NT2/D1 (cell line): ENCODE results near the gene SNX13.

ENCODE experiments used
- DNase-seq: peaks from one replicate; pipeline ENCODE4 v3.0.0-alpha.2; 2011; ENCODE audit warnings: low read depth, low spot score
- H3K27me3 ChIP-seq: 2 replicates; pipeline ENCODE4 v1.6.0; 2011; ENCODE audit warnings: mild to moderate bottlenecking; ENCODE audit not compliant: insufficient read length, insufficient read depth
- H3K36me3 ChIP-seq: 2 replicates; pipeline ENCODE4 v1.6.1; 2011; ENCODE audit warnings: mild to moderate bottlenecking, low read length, mixed read lengths; ENCODE audit not compliant: insufficient read depth, insufficient read length
- H3K4me1 ChIP-seq: 2 replicates; pipeline ENCODE4 v1.5.1; 2011; ENCODE audit not compliant: insufficient read depth, insufficient read length
- H3K4me3 ChIP-seq: 2 replicates; pipeline ENCODE4 v1.5.1; 2011; ENCODE audit warnings: low read depth; ENCODE audit not compliant: insufficient read length
- H3K9ac ChIP-seq: 2 replicates; pipeline ENCODE4 v1.6.0; 2011; ENCODE audit warnings: low read depth; ENCODE audit not compliant: insufficient read length
- H3K9me3 ChIP-seq: 2 replicates; pipeline ENCODE4 v1.5.1; 2011; ENCODE audit warnings: mild to moderate bottlenecking, low read length; ENCODE audit not compliant: insufficient read depth
- SUZ12 ChIP-seq: IDR thresholded peaks from 2 replicates; pipeline ENCODE4 v1.6.1; 2011; ENCODE audit not compliant: insufficient read length, insufficient read depth; ENCODE audit errors: extremely low read depth
- YY1 ChIP-seq: IDR thresholded peaks from 2 replicates; pipeline ENCODE4 v1.6.1; 2011; ENCODE audit not compliant: insufficient read length, insufficient read depth
- ZNF274 ChIP-seq: IDR thresholded peaks from 2 replicates; pipeline ENCODE4 v1.6.1; 2011; ENCODE audit warnings: mild to moderate bottlenecking, low read depth, low read length

The SNX13 gene

DNA sequence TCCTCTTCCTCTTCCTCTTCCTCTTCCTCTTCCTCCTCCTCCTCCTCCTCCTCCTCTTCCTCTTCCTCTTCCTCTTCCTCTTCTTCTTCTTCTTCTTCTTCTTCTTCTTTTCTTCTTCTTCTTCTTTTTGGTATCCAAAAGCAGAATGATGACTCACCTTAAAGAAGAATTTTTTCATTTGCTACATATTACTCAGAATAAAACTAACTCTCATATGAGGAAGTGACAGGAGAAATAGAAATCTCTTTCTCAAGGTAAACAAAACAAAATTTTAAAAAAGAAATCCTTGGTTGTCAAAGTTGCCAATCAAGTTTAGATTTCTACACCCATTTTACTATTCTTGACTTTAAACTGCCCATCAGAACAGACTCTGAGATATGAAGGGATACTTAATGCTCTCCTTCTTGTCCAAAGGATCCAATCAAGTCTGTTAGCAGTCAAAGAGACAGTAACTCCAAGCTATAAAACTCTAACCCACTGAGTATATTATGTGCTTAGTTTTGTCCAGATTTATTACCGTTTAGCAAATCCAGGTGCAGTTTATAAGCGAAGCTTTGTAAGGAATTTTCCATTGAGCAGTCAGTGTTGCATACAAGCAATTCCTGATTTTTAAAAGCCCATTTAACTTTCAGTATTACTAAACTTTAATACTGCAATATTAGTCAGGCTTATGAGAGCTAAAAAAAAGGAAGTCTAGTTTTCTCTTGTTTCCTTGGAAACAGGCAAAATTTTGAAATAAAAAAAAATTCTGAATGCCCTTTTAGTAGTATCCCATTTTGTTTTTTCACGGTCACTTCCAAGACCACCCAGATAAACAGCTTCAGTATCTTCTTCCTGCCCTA is 43.1 kb upstream of the SNX13 start:
- no peak for DNase-seq
- Histone ChIP-seq H3K27me3 (no peaks in the 10 kb centered on the region), H3K4me1 (no peaks in the 10 kb centered on the region), H3K4me3 (no peak overlapping the region), H3K9ac (no peak overlapping the region), H3K9me3 (no peaks in the 10 kb centered on the region), H3K36me3 (no peaks in the 10 kb centered on the region)
- TF ChIP-seq ZNF274: no peak
- no peak for TF ChIP-seq SUZ12
- no peak for TF ChIP-seq YY1

DNA sequence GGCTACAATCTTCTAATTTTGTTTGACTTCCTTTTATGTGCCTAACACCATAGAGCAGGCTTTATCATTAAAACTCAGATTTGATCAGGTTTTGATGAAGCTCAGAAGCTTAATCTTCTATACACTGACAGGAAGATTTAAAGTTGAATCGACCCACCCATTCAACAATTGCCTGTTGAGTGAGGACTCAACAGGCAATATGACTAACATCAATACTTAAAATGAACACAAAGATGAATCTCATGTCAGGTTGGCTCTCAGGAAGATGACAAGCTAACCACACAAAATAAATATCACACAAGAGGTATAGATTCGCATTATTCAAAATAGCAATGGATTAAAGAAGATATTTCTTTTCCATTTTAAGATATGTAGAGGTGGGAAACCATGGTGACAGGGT is 36.7 kb upstream of the SNX13 start:
- H3K4me1 ChIP-seq: no peaks in the 10 kb centered on the region
- H3K9me3 ChIP-seq: no peaks in the 10 kb centered on the region
- no peak overlapping the region for H3K9ac ChIP-seq
- H3K27me3 ChIP-seq: no peaks in the 10 kb centered on the region
- DNase-seq: no peak
- H3K4me3 ChIP-seq: no peak overlapping the region
- TF ChIP-seq ZNF274: no peak
- no peak for TF ChIP-seq SUZ12
- H3K36me3 ChIP-seq: no peaks in the 10 kb centered on the region

DNA sequence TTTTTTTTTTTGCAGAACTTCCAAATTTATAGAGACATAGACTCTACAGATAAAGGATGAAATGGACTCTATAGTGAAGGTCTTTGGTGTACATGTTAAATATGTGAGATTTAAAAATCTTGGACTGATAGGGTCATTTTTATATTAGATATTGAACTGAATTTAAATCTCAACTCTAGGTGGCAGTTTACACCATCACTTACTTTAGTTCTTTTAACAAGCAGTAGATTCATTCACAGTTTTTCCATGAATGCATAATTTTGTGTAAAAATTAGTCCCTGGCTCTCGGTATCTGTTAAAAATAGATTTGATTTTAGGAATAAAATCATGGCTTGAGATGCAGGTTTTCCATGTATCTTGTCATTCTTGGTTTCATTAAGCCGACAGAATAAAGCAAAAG is 31.1 kb upstream of the SNX13 start:
- Histone ChIP-seq H3K36me3 (no peaks in the 10 kb centered on the region), H3K27me3 (no peaks in the 10 kb centered on the region), H3K9ac (no peak overlapping the region), H3K9me3 (no peaks in the 10 kb centered on the region), H3K4me1 (no peaks in the 10 kb centered on the region), H3K4me3 (no peak overlapping the region)
- no peak for DNase-seq
- no peak for TF ChIP-seq SUZ12

DNA sequence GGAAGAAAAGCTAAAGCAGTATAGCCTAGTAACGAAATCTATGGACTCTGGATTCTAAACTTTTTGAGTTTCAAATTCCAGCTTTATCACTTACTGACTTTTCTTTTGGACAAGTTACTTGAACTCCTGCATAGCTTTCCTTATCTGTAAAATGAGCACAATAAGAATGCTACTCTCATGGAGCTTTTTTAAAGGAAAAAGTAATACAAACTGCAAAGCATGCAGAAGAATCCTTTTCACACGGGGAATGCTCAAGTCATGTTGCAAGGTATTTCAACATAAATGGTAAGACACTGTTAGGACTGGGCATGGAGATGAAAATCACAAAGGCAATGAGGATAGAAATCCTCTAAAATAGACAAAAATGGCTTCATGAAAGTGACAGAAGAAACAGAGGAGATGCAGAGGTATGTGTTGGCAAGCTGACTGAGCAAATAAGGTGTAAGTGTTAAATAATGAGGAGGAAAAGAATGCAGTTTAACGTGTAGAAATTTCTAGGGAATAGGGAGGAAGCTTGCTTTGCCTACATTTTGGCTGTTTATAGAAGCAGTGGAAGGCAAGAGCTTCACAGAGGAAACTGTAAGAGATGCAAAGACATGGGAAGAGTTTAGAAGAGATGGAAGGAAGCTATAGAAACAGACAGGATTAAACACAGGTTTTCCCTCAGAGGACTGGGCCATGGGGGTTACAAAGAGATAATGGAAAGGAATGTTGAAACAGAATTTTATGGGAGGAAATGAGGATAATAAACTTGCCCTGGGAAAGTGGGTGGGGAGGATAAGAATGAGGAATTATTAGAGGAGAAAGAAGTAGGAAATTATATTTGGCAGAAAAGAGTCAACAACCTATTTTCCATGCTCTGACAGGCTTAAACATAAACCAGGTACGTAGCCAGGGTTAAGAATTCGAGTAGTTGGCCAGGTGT is 28.8 kb upstream of the SNX13 start:
- Histone ChIP-seq H3K27me3 (no peaks in the 10 kb centered on the region), H3K4me3 (no peak overlapping the region), H3K9ac (no peak overlapping the region), H3K36me3 (no peaks in the 10 kb centered on the region), H3K4me1 (no peaks in the 10 kb centered on the region), H3K9me3 (no peaks in the 10 kb centered on the region)
- no peak for DNase-seq
- TF ChIP-seq YY1 (no peak), ZNF274 (no peak), SUZ12 (no peak)

DNA sequence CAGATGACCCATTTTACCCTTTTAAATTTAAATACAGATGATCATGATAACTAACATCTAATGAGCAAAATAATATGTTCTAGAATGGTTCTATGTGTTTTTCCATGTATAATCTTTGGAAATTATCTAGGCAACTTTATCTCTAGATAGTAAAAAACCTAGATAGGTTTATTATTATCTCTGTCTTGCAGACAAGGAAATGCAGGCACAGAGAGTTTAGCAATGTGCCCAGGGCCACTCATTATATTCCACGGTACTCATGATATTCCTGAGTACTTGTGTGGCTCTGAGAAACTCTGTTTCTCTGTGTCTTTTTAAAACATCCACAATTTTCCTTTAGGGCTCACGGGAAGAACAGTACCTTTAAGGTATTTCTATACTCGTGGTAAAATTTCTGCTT is 26.4 kb upstream of the SNX13 start:
- no peaks in the 10 kb centered on the region for H3K36me3 ChIP-seq

DNA sequence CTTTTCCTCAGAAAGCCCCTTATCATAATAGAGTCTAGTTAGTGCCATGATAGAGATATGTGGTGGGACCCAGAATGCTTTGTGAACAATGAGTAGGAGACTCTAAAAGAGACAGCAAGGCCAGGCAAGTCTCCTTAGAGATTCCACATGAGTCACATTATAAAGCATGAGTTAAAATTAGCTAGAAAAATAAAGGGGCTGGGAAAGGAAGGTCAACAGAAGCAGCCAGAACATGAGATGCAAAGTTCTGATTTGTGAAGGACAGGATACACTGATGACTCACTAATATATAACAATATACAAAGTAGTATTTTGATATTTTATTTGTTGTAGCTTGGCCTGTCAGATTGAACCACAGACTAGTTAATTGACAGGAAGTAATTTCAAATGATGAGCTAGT is 25.3 kb upstream of the SNX13 start:
- DNase-seq: no peak
- Histone ChIP-seq H3K4me3 (no peak overlapping the region), H3K4me1 (no peaks in the 10 kb centered on the region), H3K9me3 (no peaks in the 10 kb centered on the region), H3K36me3 (no peaks in the 10 kb centered on the region), H3K27me3 (no peaks in the 10 kb centered on the region), H3K9ac (no peak overlapping the region)
- TF ChIP-seq ZNF274 (no peak), SUZ12 (no peak), YY1 (no peak)

More for the DNA sequence above, 26.4 kb upstream of the SNX13 start:
- Histone ChIP-seq H3K27me3 (no peaks in the 10 kb centered on the region), H3K4me1 (no peaks in the 10 kb centered on the region), H3K9me3 (no peaks in the 10 kb centered on the region), H3K9ac (no peak overlapping the region), H3K4me3 (no peak overlapping the region)
- DNase-seq: no peak
- no peak for TF ChIP-seq ZNF274
- no peak for TF ChIP-seq SUZ12
- no peak for TF ChIP-seq YY1

DNA sequence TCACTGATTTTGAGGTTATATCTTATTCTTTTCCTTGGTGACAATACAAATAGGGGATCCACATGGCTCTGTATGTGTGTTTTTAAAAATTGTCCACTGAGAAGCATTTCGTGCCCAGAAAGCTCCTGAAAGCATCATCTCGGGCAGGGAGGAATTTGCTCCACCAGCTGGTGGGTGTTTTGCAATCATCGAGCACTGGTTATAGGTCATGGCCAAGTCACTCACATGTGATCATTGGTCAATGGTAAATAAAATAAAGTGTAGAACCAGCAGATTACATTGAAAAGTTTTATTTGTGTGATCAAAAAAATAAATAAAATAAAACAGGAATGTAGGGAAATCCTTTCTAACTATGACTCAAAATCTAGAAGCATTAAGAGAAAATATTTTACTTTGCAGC is 23.0 kb upstream of the SNX13 start:
- H3K4me3 ChIP-seq: no peak overlapping the region
- TF ChIP-seq SUZ12: no peak
- no peak for TF ChIP-seq ZNF274
- no peak for TF ChIP-seq YY1
- H3K4me1 ChIP-seq: no peaks in the 10 kb centered on the region
- H3K36me3 ChIP-seq: no peaks in the 10 kb centered on the region
- DNase-seq: no peak
- H3K9ac ChIP-seq: no peak overlapping the region
- H3K9me3 ChIP-seq: no peaks in the 10 kb centered on the region
- no peaks in the 10 kb centered on the region for H3K27me3 ChIP-seq
